Measurements from ENCODE around the gene HACE1. TPM values are rescaled to one million over a fixed set of nuclear protein-coding genes. Genes with fewer than 3 reads are reported as not detected.
A peak's percentile ranks its signal among the peaks of the same experiment; 100 is the strongest.
"Not testable (repeated sequence)": the region's sequence is repeated elsewhere in the genome, so short reads cannot be mapped to it uniquely, and the experiment has no call there.

HACE1 gene, protein sequence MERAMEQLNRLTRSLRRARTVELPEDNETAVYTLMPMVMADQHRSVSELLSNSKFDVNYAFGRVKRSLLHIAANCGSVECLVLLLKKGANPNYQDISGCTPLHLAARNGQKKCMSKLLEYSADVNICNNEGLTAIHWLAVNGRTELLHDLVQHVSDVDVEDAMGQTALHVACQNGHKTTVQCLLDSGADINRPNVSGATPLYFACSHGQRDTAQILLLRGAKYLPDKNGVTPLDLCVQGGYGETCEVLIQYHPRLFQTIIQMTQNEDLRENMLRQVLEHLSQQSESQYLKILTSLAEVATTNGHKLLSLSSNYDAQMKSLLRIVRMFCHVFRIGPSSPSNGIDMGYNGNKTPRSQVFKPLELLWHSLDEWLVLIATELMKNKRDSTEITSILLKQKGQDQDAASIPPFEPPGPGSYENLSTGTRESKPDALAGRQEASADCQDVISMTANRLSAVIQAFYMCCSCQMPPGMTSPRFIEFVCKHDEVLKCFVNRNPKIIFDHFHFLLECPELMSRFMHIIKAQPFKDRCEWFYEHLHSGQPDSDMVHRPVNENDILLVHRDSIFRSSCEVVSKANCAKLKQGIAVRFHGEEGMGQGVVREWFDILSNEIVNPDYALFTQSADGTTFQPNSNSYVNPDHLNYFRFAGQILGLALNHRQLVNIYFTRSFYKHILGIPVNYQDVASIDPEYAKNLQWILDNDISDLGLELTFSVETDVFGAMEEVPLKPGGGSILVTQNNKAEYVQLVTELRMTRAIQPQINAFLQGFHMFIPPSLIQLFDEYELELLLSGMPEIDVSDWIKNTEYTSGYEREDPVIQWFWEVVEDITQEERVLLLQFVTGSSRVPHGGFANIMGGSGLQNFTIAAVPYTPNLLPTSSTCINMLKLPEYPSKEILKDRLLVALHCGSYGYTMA
- 14.0 TPM in 2 replicates for total RNA-seq

DNA sequence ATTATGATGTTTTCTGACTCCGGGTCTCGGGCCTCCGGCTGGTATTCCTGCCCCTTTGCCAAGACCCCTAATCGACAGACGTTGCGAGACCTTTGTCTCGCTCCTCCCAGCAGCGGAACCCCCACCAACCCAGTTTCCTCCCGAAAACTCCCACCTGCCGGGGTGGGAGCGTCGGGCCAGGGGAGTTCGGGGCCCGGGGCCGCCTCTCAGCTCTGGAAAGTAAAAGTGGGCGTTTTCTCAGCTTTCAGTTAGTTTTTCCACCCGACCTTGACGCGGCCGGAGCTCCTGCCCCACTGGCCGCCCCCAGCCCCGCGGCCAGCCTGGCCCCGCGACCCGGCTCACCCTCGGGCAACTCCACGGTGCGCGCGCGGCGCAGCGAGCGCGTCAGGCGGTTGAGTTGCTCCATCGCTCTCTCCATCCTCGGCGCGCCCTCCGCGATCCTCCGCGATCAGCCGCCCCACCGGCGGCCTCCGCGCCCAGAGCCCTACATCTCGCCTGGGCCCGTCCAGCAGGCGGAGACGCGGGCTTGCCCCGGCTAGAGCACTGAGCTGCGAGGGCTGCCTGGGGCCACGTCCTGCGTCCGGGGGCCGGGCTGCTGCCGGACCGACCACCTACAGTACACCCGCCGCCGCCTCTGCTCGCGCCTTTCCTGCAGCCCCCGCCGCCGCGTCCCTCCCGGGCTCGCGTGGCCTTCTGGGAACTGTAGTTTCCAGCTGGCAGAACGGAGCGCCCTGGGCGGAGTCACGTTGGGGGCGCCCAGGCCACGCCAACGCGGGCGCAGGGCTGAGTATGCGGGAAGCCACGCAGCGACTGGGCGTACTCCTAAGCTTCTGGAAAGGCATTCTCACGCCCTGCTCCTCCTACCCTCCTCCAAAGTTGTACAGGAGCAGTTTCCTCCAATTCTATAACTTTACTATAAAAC lies at the start of gene HACE1:
Gene HACE1 (minus strand): TSS at position 695 of the 922 bp plus-strand sequence. CDS start 277 bp downstream, at position 418.
- DNase-seq (ENCODE audit: low read depth, low spot score) = peak; percentile 57

DNA sequence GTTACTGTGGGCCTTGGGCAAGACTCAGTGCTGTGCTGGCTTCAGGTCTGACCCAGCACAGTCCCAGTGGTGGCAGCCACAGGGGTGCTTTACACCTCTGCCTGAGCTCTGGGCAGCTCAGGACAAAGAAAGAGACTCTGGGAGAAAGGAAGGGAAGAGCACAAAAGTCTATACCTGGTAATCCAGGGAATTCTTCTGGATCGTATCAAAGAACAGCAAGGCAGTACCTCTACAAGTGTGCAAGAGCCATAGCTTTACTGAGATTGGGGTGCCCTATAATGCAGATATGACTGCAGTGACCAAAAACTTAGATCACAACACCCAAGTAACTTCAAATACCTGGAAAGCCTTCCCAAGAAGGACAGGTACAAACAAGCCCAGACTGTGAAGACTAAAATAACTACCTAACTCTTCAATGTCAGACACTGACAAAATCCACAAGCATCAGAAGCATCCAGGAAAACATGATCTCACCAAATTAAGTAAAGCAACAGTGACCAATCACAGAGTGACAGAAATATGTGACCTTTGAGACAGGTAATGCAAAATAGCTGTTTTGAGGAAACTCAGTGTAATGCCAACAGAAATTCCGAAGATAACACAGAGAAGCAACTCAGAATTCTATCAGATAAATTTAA lies 49.3 kb upstream of the HACE1 start:
- DNase-seq (ENCODE audit: low read depth, low spot score) = no peak

DNA sequence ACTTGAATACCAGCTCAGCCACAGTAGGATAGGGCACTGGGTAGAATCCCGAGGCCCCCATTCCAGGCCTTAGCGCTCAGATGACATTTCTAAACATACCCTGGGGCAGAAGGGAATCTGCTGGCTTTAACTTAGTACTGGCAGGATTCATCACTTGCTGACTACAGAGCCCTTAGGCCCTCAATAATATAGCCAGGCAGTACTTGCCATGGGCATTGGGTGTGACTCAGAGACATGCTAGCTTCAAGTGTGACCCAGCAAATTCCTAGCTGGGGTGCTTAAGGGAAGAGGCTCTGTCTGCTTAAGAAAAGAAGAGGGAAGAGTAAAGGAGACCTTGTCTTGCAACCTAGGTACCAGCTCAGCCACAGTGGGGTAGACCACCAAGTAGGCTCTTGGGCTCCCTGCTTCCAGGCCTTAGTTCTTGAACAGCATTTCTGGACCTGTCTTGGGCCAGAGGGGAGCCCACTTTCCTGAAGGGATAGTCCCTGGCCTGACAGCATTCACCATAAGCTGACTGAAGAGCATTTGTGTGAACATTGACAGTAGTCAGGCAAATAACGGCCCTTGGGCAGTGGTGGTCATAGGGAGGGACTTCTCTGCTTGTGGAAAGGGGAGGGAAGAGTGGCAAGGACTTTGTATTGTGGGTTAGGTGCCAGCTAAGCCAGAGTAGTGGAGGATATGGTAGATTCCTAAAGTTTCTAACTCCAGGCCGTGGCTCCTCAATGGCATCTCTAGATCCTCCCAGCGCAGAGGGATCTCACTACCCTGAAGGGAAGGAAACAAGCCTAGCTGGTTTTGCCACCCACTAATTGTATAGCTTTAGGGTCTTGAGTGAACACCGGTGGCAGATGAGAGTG lies 48.5 kb upstream of the HACE1 start:
- DNase-seq (ENCODE audit: low read depth, low spot score) = no peak

DNA sequence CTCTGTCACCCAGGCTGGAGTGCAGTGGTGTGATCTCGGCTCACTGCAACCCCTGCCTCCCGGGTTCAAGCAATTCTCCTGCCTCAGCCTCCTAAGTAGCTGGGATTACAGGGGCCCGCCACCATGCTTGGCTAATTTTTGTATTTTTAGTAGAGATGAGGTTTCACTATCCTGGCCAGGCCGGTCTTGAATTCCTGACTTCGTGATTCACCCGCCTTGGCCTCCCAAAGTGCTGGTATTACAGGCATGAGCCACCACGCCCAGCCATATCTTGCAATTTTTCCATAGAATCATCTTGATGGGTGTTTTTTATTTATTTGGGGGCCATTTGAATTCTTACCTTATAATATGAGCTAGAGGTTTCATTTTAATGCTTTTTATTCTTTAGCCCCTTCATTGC lies 39.2 kb upstream of the HACE1 start:
- DNase-seq (ENCODE audit: low read depth, low spot score) = not testable (repeated sequence)

DNA sequence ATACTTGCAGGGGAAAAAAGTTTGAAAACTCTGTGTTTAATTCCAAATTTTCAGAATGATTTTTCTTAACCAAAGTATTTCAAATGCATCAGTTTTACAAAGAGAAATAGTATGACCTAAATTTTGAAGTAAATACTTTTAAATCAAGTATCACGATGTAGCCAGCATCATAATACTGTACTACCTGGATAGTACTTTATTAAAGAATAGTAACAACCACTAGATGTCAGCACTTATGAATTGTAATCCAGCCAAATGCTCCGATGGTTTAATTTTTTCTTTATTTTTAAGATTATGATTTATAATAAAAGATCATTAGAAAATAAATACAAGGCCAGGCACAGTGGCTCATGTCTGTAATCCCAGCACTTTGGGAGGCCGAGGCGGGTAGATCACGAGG lies 37.2 kb upstream of the HACE1 start:
- DNase-seq (ENCODE audit: low read depth, low spot score) = no peak

DNA sequence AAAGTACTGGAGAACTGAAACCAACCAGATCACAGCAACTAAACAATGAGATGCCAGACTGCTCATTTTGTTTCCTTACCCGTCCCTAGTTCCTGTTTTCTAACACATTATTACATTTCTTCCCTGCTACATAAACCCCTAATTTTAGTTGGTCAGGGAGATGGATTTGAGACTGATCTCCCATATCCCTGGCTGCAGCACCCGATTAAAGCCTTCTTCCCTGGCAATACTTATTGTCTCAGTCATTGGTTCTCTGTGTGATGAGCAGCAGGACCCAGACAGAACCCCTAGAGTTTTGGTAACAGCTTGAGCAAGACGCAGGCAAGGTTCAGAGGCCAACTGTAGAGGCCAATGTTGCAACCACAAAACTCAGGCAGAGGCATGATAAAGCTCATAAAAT lies 28.3 kb upstream of the HACE1 start:
- DNase-seq (ENCODE audit: low read depth, low spot score) = no peak

DNA sequence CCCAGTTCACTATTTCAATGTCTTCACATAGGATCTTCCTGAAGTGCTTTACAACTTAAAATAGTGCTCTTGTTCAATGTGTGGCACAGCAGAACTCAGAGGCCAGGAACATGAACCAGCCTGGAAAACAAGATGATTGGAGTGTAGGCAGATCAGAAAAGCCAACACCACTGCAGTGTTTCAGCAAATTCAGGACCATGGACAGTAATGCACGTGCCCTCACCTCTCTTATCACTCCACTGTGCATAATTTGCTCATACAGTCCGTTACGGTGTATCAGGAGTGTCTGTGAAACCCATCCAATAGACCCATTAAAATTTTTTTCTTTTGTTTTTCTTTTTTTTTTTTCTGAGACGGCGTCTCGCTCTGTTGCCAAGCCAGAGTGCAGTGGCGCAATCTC lies 27.6 kb upstream of the HACE1 start:
- peak; percentile 2 for DNase-seq (ENCODE audit: low read depth, low spot score)

DNA sequence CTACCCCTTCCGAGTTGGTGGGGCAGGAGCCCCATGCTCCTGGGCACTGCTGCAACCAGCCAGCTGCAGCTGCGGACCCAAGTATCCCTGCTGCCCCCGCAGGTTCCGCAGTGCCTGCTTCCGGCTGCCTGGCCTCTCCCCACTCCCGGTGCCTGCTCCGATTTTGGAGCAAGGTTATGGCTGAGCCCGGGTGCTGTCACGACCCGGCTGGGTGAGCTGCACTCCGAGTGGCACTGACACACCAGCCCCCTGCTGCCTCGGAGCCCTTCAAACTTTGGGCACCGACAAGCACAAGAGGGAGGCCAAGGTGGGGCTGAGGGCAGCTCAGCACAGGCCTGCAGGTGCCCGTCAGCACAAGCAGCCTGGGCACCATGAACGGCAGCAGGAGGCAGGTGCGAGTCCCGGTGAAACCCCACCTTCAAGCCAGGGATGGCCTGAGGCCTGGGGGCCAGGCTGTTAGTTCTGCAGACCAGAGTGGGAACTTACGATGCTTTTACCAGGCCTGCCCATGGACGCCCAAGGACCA lies 25.9 kb upstream of the HACE1 start:
- no peak for DNase-seq (ENCODE audit: low read depth, low spot score)

DNA sequence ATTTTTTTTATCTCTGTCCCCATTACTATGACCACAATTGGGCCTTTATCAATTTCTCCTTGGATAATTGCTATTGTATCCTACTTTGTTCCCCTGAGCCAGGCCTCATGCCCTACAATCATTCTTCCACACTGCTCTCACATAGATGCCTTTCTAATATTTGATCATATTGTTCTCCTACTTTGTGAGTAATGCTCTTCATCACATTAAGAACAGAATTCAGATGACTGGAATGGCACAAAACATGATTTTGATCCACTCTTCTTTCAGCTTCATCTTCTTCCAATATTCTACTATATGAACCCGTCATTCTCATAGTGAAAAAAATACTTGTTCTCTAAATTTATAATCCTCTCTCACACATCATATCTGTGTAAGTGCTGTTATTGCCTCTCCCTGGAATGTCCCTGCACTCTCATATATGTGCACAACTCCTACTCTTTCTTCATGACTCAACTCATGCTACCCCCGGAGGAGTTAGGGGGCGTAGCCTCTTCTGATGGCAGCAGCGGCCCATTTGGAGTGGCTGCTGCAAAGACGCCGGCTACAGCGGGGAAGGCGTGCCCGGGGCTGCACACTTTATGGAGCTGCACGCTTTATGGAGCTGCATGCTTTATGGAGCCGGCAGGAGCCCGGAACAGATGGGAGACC lies 25.3 kb upstream of the HACE1 start:
- DNase-seq (ENCODE audit: low read depth, low spot score) = no peak

DNA sequence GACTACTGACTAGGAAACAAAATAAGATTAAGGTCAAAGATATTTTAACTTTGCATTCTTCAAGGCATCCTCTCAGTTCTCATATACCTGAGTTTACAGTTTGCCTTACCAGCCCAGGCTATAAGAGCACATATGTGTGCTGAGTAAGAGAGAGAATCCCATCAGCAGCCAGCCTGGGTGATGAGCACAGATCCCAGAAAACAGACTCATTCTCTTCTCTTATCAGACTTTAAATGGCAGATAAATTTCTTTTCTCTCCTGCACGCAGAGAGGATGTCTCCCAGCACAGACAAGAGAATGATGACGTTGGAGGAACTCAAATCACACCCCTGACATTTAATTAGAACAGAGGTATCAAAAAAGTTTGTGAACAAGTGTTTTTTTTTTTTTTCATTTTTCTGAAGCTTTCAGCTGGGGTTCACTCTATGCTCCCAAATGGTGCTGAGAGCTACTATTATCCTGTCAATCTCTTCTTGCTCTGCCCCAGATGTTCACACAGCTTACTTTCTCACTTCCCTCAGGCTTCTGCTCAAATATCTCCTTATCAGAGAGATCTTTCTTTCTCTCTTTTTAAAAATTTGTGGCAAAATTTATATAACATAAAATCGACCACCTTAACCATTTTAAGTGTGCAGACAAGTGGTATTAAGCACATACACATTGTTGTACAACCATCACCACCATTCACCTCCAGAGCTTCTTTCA lies 22.4 kb upstream of the HACE1 start:
- no peak for DNase-seq (ENCODE audit: low read depth, low spot score)

DNA sequence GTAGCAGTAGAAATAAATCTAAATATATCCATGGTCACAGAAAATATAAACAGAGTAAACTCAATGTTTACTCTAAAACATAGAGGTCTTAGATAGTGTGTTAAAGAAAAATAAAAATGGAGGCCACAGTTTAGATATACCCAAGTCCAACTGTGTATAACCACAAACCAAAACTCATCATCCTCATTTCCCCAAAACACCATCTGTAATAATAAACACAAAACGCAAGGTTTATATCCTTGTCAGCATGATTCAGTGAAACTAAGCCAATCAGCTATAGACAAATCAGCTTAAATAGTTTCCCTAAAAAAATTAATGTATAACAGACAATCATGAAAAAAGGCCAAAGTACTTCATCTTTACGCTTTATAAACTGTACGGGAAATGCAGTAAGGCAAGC lies 2.7 kb upstream of the HACE1 start:
- DNase-seq (ENCODE audit: low read depth, low spot score) = no peak

DNA sequence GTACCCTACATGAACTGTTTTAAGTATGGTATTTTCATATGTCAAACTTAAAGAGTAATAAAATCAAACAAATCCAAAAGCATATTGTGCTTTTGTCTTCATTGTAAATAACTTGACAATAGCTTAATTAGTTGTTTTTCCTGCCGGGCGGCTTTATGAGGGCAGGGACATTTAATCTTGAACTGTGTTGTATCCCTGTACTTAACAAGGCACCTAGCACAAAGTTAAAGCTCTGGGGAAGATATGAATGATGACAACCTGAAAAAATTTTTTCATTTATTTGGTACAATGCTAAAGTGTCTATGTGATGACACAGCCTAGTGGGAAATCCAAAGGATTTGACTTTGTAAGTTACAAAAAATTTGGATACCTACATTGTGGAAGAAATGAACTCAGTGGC lies 502 bp upstream of the HACE1 start:
- DNase-seq (ENCODE audit: low read depth, low spot score) = no peak

DNA sequence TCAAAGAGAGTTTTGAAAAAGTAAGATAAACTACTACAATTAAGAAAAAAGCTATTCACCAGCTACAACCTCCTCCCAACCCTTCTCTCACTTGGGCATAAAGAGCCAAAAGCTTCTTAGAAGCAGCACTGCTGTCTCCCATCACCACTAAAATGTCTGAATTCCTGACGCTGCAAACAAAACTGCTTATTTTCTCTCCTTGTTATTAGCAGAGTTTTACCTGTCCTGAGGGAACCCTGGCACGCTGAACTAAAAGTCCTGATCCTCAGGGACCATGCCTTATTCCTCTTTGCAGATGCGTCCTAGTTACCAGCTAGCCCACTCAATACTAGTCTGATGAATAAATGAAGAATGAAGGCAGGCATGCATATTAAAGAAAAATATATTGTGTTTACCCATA lies 1.1 kb downstream of the HACE1 start:
- no peak for DNase-seq (ENCODE audit: low read depth, low spot score)

DNA sequence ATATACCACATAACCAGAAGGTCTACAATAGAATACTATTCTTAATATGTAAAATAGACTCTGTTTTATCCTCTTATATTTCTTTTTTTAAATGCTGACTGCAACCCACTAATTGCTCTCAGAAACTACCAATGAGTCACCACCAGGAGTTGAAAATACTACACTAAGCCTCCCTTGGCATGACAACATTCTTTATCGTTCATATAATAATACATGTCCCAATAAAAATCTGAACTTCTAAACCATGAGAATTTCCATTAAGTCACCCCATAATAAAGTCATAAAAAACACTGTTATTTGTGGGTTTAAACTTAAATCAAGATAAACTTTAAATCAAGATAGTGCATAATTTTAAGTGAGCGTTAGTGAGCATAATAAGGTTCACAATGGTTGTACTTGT lies 4.2 kb downstream of the HACE1 start:
- DNase-seq (ENCODE audit: low read depth, low spot score) = no peak

DNA sequence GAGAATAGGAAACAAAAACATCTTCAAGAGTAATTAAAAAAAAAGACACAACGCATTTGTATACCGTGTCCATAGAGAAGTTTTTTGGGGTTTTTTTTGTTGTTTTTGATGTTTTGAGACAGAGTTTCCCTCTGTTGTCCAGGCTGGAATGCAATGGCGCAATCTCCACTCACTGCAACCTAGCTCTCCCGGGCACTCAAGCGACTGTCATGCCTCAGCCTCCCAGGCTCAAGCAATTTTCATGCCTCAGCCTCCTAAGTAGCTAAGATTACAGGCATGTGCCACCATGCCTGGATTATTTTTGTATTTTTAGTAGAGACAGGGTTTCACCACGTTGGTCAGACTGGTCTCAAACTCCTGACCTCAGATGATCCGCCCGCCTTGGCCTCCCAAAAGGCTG lies 12.0 kb downstream of the HACE1 start:
- DNase-seq (ENCODE audit: low read depth, low spot score) = not testable (repeated sequence)

DNA sequence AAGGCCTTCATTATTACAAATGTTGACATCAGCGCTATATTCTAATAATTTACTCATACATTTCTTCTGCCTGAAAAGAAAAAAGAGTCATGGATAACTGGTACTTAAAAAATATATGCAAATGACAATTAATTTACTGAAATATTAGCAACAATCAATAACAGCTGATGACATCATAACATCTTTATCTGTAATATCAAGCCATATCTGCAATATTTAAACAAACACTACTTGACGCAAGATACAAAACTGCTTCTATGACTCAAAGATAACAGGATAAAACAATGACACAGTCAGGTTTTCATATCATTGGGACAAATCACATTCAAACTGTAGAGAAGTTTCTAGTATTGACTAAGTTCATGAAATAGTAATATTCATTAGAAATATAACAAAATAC lies 16.5 kb downstream of the HACE1 start:
- DNase-seq (ENCODE audit: low read depth, low spot score) = no peak

DNA sequence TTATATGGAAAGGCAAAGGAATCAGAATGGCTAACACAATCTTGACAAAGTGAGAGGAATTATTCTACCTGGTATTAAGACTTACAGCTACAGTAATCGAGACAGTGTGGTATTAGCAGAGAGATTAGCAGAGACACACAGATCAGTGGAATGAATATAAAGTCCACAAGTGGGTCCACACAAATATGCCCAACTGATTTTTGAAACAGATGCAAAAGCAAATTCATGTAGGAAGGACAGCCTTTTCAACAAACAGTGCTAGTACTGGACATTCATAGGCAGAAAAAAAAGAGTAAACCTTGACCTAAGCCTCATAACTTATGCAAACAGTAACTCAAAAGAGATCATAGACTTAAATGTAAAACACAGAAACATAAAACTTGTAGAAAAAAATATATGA lies 22.6 kb downstream of the HACE1 start:
- DNase-seq (ENCODE audit: low read depth, low spot score) = no peak

DNA sequence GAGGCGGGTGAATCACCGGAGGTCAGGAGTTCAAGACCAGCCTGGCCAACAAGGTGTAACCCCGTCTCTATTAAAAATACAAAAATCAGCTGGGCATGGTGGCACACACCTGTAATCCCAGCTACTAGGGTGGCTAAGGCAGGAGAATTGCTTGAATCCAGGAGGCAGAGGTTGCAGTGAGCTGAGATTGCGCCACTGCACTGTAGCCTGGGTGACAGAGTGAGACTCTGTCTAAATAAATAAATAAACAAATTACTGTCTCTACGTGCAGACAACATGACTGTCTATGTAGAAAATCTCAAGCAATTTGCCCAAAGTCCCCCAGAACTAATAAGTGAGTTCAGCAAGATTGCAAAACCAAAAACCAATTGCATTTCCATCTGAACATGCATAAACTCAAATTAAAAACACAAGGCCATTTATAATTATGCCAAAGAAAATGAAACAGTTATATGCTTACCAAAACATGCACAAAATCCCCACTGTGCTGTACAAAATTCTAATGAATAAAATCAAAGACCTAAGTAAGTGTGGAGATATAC lies 23.2 kb downstream of the HACE1 start:
- DNase-seq (ENCODE audit: low read depth, low spot score) = not testable (repeated sequence)
